A549 treated with CpdA at 1 μM for 4 hours (cell line): ENCODE measurements around the gene SPINT2. TPM values are rescaled to one million over a fixed set of nuclear protein-coding genes. Genes with fewer than 3 reads are reported as not detected.

Experiments used
- total RNA-seq: library from RNA; stranded (reverse); fragments of 200-300 nt; extraction: Qiagen RNA extraction; gene quantifications from 5 replicates; pipeline ENCODE4 v1.2.3, GENCODE V29; 2022; ENCODE audit warnings: low read depth

SPINT2 gene, protein sequence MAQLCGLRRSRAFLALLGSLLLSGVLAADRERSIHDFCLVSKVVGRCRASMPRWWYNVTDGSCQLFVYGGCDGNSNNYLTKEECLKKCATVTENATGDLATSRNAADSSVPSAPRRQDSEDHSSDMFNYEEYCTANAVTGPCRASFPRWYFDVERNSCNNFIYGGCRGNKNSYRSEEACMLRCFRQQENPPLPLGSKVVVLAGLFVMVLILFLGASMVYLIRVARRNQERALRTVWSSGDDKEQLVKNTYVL
- 286 to 379 TPM (median 364 TPM) in 5 replicates for total RNA-seq

DNA sequence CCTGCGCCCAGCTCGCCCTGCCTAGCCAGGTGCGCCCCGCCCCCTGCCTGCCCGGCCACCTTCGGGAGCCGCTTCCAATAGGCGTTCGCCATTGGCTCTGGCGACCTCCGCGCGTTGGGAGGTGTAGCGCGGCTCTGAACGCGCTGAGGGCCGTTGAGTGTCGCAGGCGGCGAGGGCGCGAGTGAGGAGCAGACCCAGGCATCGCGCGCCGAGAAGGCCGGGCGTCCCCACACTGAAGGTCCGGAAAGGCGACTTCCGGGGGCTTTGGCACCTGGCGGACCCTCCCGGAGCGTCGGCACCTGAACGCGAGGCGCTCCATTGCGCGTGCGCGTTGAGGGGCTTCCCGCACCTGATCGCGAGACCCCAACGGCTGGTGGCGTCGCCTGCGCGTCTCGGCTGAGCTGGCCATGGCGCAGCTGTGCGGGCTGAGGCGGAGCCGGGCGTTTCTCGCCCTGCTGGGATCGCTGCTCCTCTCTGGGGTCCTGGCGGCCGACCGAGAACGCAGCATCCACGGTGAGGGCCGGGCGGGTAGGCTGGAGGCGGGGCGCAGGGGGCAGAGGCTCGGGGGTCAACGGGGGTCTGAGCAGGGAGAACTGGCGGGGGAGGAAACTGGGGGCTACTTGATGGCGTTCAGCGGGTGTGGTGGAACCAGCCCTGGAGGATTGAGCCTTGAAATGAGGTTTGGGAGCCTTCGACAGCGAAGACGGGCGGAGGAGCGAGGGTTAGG lies at the start of gene SPINT2:
SPINT2 (plus strand) TSS at position 88 of the 727 bp plus-strand sequence; CDS start at position 408, 320 bp downstream.

GRCh38 chr19:38224014-38224862 lies 40.1 kb upstream of the SPINT2 start, which contains the start of gene DPF1:
Gene DPF1, minus strand, starts transcription at chr19:38224222. Its CDS starts 80 bp downstream, at chr19:38224142.

DNA sequence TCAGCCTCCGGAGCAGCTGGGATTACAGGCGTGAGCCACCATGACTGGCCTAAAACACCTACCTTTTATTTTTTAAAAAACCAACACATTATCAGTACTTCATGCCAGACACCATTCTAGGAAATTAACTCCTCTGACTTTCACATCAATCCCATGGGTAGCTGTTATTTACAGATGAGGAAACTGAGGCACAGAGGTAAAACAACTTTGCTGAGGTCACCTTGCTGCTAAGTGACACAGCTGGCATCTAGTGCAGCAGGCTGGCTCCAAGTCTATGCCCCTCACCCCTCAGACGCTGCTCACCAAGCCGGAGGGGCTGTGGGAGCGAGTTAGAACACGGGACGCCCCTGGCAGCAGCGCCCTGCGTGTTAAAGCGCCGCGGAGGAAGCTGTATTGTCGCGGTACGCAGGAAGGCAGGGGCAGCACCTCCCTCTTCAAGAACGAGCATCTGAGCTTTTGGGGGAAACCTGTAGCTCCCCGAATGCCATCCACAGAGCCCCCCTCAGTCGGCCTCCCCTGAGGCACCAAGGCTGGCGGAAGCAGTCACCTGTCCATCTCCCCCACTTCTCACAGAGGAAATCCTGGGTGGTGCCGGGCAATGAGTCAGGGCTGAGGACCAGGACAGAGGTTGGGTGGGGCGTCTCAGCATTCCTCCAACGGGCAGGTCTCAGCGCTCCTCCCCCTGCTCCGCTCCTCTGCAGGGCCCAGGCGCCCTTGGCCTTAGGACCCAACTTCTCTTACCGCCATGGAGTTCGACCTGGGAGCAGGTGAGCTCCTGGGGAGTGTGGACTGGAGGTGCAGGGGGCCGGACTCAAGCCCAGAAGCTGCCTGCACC lies 39.4 kb downstream of the SPINT2 start, which contains the start of gene C19orf33:
C19orf33 (plus strand) TSS at position 735 of the 835 bp plus-strand sequence; CDS start at position 746, 11 bp downstream.

GRCh38 chr19:38315657-38316476 lies 51.5 kb downstream of the SPINT2 start, which contains the start of gene YIF1B:
Gene YIF1B, minus strand, starts transcription at chr19:38315947. Its CDS starts 30 bp downstream, at chr19:38315917.

DNA sequence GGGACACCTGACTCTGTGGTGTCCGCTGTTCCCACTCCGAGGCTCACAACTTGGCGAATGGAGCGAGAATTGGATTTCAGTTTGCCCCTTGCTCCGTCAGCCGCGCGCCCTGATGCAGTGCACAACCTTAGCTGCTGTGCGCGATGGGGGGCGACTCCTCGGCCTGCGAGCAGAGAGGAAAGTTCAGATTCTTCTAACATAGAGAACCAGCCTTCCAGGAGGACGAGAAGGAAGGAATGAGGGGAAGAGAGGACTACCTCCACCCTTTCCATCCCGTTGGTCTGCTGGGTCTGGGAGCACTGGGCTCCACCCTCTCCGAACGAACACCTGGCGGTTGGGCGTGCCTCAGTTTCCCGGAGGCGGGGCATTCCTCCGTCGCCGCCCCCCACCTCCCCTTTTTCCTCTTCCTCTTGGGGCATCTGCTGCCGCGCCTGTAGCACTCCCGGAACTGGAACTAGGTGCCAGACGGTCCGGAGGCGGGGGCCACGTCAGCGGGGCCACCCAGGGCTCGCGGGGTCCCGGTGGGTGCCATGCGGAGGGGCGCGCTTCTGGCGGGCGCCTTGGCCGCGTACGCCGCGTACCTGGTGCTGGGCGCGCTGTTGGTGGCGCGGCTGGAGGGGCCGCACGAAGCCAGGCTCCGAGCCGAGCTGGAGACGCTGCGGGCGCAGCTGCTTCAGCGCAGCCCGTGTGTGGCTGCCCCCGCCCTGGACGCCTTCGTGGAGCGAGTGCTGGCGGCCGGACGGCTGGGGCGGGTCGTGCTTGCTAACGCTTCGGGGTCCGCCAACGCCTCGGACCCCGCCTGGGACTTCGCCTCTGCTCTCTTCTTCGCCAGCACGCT lies 55.3 kb downstream of the SPINT2 start, which contains the start of gene KCNK6:
KCNK6 (plus strand) TSS at position 425 of the 838 bp plus-strand sequence; CDS start at position 531, 106 bp downstream.

Other genes starting within 250 kb of the SPINT2 start
- gene DPF1, start 40.4 kb upstream of the SPINT2 start, total RNA-seq, result 2.9 to 4.9 TPM (median 4.2 TPM) in 5 replicates
- gene PPP1R14A, start 8.2 kb upstream of the SPINT2 start, total RNA-seq, result 107 to 148 TPM (median 129 TPM) in 5 replicates
- 672 to 771 TPM (median 732 TPM) in 5 replicates for gene C19orf33, start 39.7 kb downstream of the SPINT2 start, total RNA-seq
- 96.5 to 139 TPM (median 125 TPM) in 5 replicates for gene YIF1B, start 51.4 kb downstream of the SPINT2 start, total RNA-seq
- 4.8 to 7.6 TPM (median 5.8 TPM) in 5 replicates for gene KCNK6, start 55.3 kb downstream of the SPINT2 start, total RNA-seq
- 0.31 to 2.2 TPM (median 1.4 TPM) in 5 replicates for gene CATSPERG, start 71.3 kb downstream of the SPINT2 start, total RNA-seq
- 445 to 514 TPM (median 485 TPM) in 5 replicates for gene PSMD8, start 110.0 kb downstream of the SPINT2 start, total RNA-seq
- 0.12 to 0.36 TPM (median 0.24 TPM) in 5 replicates for gene GGN, start 123.5 kb downstream of the SPINT2 start, total RNA-seq
- gene SPRED3, start 124.1 kb downstream of the SPINT2 start, total RNA-seq, result 1.6 to 3.4 TPM (median 2.7 TPM) in 5 replicates
- gene FAM98C, start 138.5 kb downstream of the SPINT2 start, total RNA-seq, result 17.5 to 30.4 TPM (median 26.5 TPM) in 5 replicates
- gene RASGRP4, start 161.6 kb downstream of the SPINT2 start, total RNA-seq, result 0.06 to 0.20 TPM (median 0.07 TPM) in 3 of 5 replicates, not detected in the others
- 4.3 to 5.0 TPM (median 5.0 TPM) in 5 replicates for gene RYR1, start 169.1 kb downstream of the SPINT2 start, total RNA-seq